ENCODE data around the gene CEP295NL. TPM values are rescaled to one million over a fixed set of nuclear protein-coding genes. Genes with fewer than 3 reads are reported as not detected.
A peak's percentile ranks its signal among the peaks of the same experiment; 100 is the strongest.

Gene CEP295NL
- total and polyA plus RNA-seq, 2 of the 13 experiments (the other 11 are each of a cell fraction or from before 2014, with no cell fraction given): not detected

GRCh38 chr17:78840780-78841611, 62.0 kb downstream of the CEP295NL start, which contains the start of gene USP36 (continued):
- TF ChIP-seq ZBTB1 (CRISPR knock-in tag; IDR thresholded peaks at IDR 0.05; ENCODE audit: borderline replicate concordance): no peak
- TF ChIP-seq SUZ12 (IDR thresholded peaks at IDR 0.05; ENCODE audit: low read depth, low read length): no peak
- peak; percentile 38; the same call in 1 of the 2 replicates for TF ChIP-seq CSRNP2 (CRISPR knock-in tag; conservative IDR thresholded peaks at IDR 0.05; ENCODE audit: low read depth)
- TF ChIP-seq SIX1 (CRISPR knock-in tag; IDR thresholded peaks at IDR 0.05; ENCODE audit: borderline replicate concordance): no peak
- TF ChIP-seq KIAA2018 (CRISPR knock-in tag; IDR thresholded peaks at IDR 0.05; ENCODE audit: borderline replicate concordance): no peak
- TF ChIP-seq HOXA5 (CRISPR knock-in tag; IDR thresholded peaks at IDR 0.05): peak; percentile 98
- TF ChIP-seq CERS6 (CRISPR knock-in tag; IDR thresholded peaks at IDR 0.05): 0 out of 2 replicates have a peak, but pooled peaks have one; percentile 72
- TF ChIP-seq ZNF260 (CRISPR knock-in tag; IDR thresholded peaks at IDR 0.05; ENCODE audit: borderline replicate concordance, low read depth): peak; percentile 87; the same call in 1 of the 2 replicates
- no peak for TF ChIP-seq SRSF9 (IDR thresholded peaks at IDR 0.05; ENCODE audit: borderline replicate concordance, insufficient read depth, low read depth, low read length, poor library complexity, severe bottlenecking)
- TF ChIP-seq MEIS2 (CRISPR knock-in tag; IDR thresholded peaks at IDR 0.05): peak; percentile 94
- no peak; the same call in none of the 2 replicates for TF ChIP-seq ZIK1 (CRISPR knock-in tag; IDR thresholded peaks at IDR 0.05; ENCODE audit: borderline replicate concordance, low read depth)

Measured in HepG2 (cell line).